BLaER1 treated with 17β-estradiol and CSF1 and Interleukin-3, amounts not matched to agents 10 nM and 100 nM (cell line): ENCODE measurements around the gene CD99L2.

Experiments
- H3K27ac ChIP-seq, 11 experiments: shearing (Covaris generic); formaldehyde crosslinking; 2 replicates each; pipeline ENCODE4 v1.8.1; 2022
- H3K27me3 ChIP-seq, 11 experiments: shearing (Covaris generic); formaldehyde crosslinking; 2 replicates each; pipeline ENCODE4 v1.8.1; 2022
- H3K36me3 ChIP-seq, 11 experiments: shearing (Covaris generic); formaldehyde crosslinking; 2 replicates each; pipeline ENCODE4 v1.8.1; 2022
- H3K4me1 ChIP-seq, 10 experiments: shearing (Covaris generic); formaldehyde crosslinking; 2 replicates each; pipeline ENCODE4 v1.8.1; 2022
- H3K4me2 ChIP-seq, 11 experiments: shearing (Covaris generic); formaldehyde crosslinking; 2 replicates each; pipeline ENCODE4 v1.8.1; 2022
- H3K4me3 ChIP-seq, 10 experiments: shearing (Covaris generic); formaldehyde crosslinking; 2 replicates each; pipeline ENCODE4 v1.8.1; 2022
- H3K9ac ChIP-seq, 11 experiments: shearing (Covaris generic); formaldehyde crosslinking; 2 replicates each; pipeline ENCODE4 v1.8.1; 2022
- H3K9me3 ChIP-seq, 11 experiments: shearing (Covaris generic); formaldehyde crosslinking; replicated peaks in 1 of 11; 2 replicates each; pipeline ENCODE4 v1.8.1; 2022
- H4K20me1 ChIP-seq, 11 experiments: shearing (Covaris generic); formaldehyde crosslinking; 2 replicates each; pipeline ENCODE4 v1.8.1; 2022
- Cebpa-rat ChIP-seq, 11 experiments: shearing (Covaris generic); IDR thresholded peaks; 2 replicates each; pipeline ENCODE4 v1.8.1; 2022

CD99L2 gene

DNA sequence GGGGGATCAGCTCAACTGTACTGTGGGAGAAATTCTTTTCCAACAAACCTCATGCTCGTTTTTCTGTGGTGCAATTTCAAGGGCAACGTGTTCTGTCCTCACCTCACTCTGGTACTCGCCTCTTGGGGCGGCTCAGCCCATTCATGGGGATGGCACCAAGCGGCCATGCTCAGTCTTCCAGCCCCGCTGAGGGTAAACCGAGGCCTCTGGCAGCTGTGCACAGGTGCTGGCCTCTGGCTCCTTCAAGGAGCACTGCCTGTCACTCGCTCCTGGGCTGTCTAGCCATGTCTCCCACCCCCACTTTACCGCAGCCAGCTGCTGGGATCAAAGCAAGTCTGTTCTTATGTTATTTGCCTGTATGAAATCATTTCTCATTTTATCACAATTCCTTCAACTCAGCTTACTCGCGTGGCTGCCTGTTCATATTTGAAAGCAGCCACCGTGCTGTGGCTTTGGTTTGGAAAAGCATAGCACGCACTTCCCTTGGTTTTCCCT lies 135.1 kb downstream of the CD99L2 start:
- H3K27ac ChIP-seq, result no peak overlapping the region
- no peak for TF ChIP-seq Cebpa-rat (IDR thresholded peaks at IDR 0.05)
- H3K9me3 ChIP-seq, result no peaks in the 10 kb centered on the region
- H3K9ac ChIP-seq, result no peak overlapping the region
- no peaks in the 10 kb centered on the region for H3K27me3 ChIP-seq
- peaks cover 0 to 17% (median 5%) of the 10 kb centered on the region in 10 experiments; a peak in 12 of 20 replicates for H3K4me1 ChIP-seq
- no peak overlapping the region for H3K4me2 ChIP-seq
- peaks cover 0 to 5% (median 0%) of the 10 kb centered on the region in 11 experiments; a peak in 3 of 22 replicates for H3K36me3 ChIP-seq
- no peak overlapping the region for H3K4me3 ChIP-seq
- peaks cover 0 to 11% (median 0%) of the 10 kb centered on the region in 11 experiments; a peak in 1 of 22 replicates for H4K20me1 ChIP-seq

- Histone ChIP-seq H3K27ac (no peak overlapping the region), H3K4me2 (no peak overlapping the region), H3K4me3 (no peak overlapping the region), H4K20me1 (peaks cover 0 to 11% (median 0%) of the 10 kb centered on the region in 11 experiments; a peak in 1 of 22 replicates), H3K9me3 (no peaks in the 10 kb centered on the region), H3K36me3 (peaks cover 0 to 5% (median 0%) of the 10 kb centered on the region in 11 experiments; a peak in 3 of 22 replicates), H3K27me3 (no peaks in the 10 kb centered on the region), H3K9ac (no peak overlapping the region), H3K4me1 (peaks cover 0 to 8% (median 5%) of the 10 kb centered on the region in 10 experiments; a peak in 12 of 20 replicates)
- no peak for TF ChIP-seq Cebpa-rat (IDR thresholded peaks at IDR 0.05)
These were observed 136.0 kb downstream of the CD99L2 start for GRCh38 chrX:150762258-150763165.

GRCh38 chrX:150761819-150762216 lies 136.7 kb downstream of the CD99L2 start:
- Histone ChIP-seq H3K36me3 (peaks cover 0 to 5% (median 0%) of the 10 kb centered on the region in 11 experiments; a peak in 3 of 22 replicates), H3K4me2 (no peak overlapping the region), H3K27me3 (no peaks in the 10 kb centered on the region), H3K4me1 (peaks cover 0 to 6% (median under 1%) of the 10 kb centered on the region in 10 experiments; a peak in 10 of 20 replicates), H4K20me1 (peaks cover 0 to 11% (median 0%) of the 10 kb centered on the region in 11 experiments; a peak in 1 of 22 replicates), H3K9ac (no peak overlapping the region), H3K27ac (no peak overlapping the region), H3K9me3 (no peaks in the 10 kb centered on the region), H3K4me3 (no peak overlapping the region)
- TF ChIP-seq Cebpa-rat (IDR thresholded peaks at IDR 0.05), result no peak

DNA sequence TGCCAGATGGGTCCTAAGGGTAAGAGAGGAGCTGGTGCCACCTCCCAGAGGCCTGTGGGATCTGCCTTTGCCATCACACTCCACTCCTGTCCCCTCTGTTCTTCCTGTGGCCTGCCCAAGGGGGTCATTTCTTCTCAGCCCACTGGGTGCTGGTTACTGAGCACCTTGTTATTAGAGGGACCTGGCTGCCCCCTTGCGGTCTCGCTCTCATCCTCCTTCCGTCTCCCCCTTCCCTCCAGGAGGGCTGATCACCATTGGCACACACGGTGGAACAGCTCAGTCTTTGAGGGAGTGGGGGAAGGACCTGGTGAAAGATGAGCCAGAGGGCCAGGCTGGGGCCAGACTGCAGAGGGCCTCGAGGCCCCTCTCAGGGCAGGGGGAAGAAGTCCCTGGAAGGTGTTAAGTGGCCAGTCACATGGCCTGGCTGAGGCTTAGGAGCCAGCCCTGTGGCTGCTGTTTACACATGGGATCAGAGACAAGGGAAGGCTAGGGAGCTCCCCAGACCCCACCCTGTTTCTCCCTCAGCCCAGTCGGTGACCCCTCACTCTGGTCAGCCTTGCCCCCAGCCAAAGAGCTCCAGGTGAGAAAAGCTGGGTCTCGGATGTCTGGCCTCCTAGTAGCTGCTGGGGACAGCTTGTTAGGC lies 137.2 kb downstream of the CD99L2 start:
- peaks cover 0 to 11% (median 0%) of the 10 kb centered on the region in 11 experiments; a peak in 1 of 22 replicates for H4K20me1 ChIP-seq
- H3K27me3 ChIP-seq, result no peaks in the 10 kb centered on the region
- TF ChIP-seq Cebpa-rat (IDR thresholded peaks at IDR 0.05), result no peak
- no peak overlapping the region for H3K27ac ChIP-seq
- no peak overlapping the region for H3K4me2 ChIP-seq
- H3K4me1 ChIP-seq, result peaks cover 0 to 6% (median 0%) of the 10 kb centered on the region in 10 experiments; a peak in 5 of 20 replicates
- H3K9me3 ChIP-seq, result no peaks in the 10 kb centered on the region
- H3K9ac ChIP-seq, result no peak overlapping the region
- H3K36me3 ChIP-seq, result peaks cover 0 to 5% (median 0%) of the 10 kb centered on the region in 11 experiments; a peak in 3 of 22 replicates
- H3K4me3 ChIP-seq, result no peak overlapping the region

DNA sequence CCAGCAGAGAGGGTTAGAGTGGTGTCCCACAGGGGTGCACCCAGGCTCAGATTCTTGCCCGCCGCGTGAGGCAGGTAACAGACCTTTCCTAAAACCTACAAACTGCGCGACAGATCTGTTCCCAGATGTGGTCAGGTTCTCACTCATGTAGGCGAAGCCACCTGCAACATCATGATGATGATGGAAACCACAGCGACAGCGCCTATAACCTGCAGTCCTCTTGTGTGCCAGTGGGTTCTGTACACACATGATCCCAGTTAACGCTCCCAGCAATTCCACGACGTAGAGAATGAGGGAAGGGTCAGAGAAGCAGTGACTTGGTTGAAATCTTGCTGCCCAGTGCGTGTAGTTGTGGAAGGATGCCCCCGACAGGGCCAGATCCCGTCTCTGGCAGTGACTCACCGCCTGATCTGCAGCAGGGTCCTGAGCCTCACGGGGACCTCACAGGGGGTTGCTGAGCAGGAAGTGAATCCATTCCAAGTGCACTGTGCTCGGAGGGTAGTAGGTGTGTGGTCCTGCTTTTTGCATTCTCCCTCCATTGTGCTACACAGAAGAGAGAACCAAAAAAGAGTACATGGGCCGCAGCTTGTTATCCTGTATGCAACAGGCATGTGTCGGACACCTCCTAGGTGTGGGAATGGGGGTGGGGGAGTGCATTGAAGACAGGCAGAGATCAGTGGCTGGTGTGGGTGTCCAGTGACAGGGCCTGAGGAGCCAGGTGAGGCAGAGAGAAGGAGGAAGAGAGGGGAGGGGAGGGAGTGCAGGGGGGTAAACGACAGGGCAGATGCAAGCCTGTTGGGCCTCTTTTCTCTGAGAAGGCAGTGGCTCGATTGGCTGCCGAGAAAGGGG lies 138.7 kb downstream of the CD99L2 start:
- no peak for TF ChIP-seq Cebpa-rat (IDR thresholded peaks at IDR 0.05)
- Histone ChIP-seq H4K20me1 (peaks cover 0 to 11% (median 0%) of the 10 kb centered on the region in 11 experiments; a peak in 1 of 22 replicates), H3K4me1 (no peaks in the 10 kb centered on the region), H3K4me2 (no peak overlapping the region), H3K9ac (no peak overlapping the region), H3K9me3 (no peaks in the 10 kb centered on the region), H3K4me3 (no peak overlapping the region), H3K27ac (no peak overlapping the region), H3K27me3 (no peaks in the 10 kb centered on the region), H3K36me3 (peaks cover 0 to 5% (median 0%) of the 10 kb centered on the region in 11 experiments; a peak in 2 of 22 replicates)

GRCh38 chrX:150757371-150757770 lies 141.1 kb downstream of the CD99L2 start:
- TF ChIP-seq Cebpa-rat (IDR thresholded peaks at IDR 0.05), result no peak
- Histone ChIP-seq H3K27ac (no peak overlapping the region), H3K27me3 (no peaks in the 10 kb centered on the region), H3K4me1 (no peaks in the 10 kb centered on the region), H3K9ac (no peak overlapping the region), H3K36me3 (peaks cover 0 to 5% (median 0%) of the 10 kb centered on the region in 11 experiments; a peak in 1 of 22 replicates), H3K9me3 (no peaks in the 10 kb centered on the region; a peak in 1 of 22 replicates), H3K4me3 (no peak overlapping the region), H4K20me1 (peaks cover 0 to 3% (median 0%) of the 10 kb centered on the region in 11 experiments; a peak in 1 of 22 replicates), H3K4me2 (no peak overlapping the region)

GRCh38 chrX:150753968-150754367 lies 144.5 kb downstream of the CD99L2 start:
- no peaks in the 10 kb centered on the region for H4K20me1 ChIP-seq
- H3K9ac ChIP-seq, result no peak overlapping the region
- H3K9me3 ChIP-seq, result no peaks in the 10 kb centered on the region; a peak in 1 of 22 replicates
- H3K36me3 ChIP-seq, result peaks cover 0 to 18% (median 0%) of the 10 kb centered on the region in 11 experiments; a peak in 4 of 22 replicates
- no peak for TF ChIP-seq Cebpa-rat (IDR thresholded peaks at IDR 0.05)
- H3K27ac ChIP-seq, result no peak overlapping the region
- H3K27me3 ChIP-seq, result no peaks in the 10 kb centered on the region
- no peak overlapping the region for H3K4me3 ChIP-seq
- H3K4me2 ChIP-seq, result no peak overlapping the region
- H3K4me1 ChIP-seq, result no peaks in the 10 kb centered on the region

DNA sequence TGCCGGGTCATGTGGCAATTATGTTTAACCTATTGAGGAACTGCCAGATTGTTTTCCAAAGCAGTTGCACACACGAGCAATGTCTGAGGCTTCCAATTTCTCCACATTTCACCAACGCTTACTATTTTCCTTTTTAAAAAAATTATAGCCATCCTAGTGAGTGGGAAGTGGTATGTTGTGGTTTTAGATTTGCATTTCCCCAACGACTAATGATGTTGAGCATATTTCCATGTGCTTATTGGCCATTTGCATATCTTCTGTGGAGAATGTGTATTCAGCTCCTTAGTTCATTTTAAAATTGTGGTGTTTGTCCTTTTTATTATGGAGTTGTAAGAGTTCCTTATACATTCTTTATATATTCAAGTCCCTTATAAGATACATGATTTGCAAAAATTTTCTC lies 145.1 kb downstream of the CD99L2 start:
- Histone ChIP-seq H3K27ac (no peak overlapping the region), H3K36me3 (peaks cover 0 to 18% (median 0%) of the 10 kb centered on the region in 11 experiments; a peak in 4 of 22 replicates), H3K4me3 (no peak overlapping the region), H3K9me3 (no peaks in the 10 kb centered on the region; a peak in 1 of 22 replicates), H3K4me1 (no peaks in the 10 kb centered on the region), H3K4me2 (no peak overlapping the region), H3K27me3 (no peaks in the 10 kb centered on the region), H4K20me1 (no peaks in the 10 kb centered on the region), H3K9ac (no peak overlapping the region)
- TF ChIP-seq Cebpa-rat (IDR thresholded peaks at IDR 0.05), result no peak
